Measurements from ENCODE around the gene ACOT6. TPM values are rescaled to one million over a fixed set of nuclear protein-coding genes. Genes with fewer than 3 reads are reported as not detected.

ACOT6 gene
- not detected in 2 replicates for total RNA-seq

GRCh38 chr14:73612339-73613045, at the start of gene ACOT6:
TSS of gene ACOT6 (plus strand) at chr14:73612517. CDS start at chr14:73612572, 55 bp downstream.

DNA sequence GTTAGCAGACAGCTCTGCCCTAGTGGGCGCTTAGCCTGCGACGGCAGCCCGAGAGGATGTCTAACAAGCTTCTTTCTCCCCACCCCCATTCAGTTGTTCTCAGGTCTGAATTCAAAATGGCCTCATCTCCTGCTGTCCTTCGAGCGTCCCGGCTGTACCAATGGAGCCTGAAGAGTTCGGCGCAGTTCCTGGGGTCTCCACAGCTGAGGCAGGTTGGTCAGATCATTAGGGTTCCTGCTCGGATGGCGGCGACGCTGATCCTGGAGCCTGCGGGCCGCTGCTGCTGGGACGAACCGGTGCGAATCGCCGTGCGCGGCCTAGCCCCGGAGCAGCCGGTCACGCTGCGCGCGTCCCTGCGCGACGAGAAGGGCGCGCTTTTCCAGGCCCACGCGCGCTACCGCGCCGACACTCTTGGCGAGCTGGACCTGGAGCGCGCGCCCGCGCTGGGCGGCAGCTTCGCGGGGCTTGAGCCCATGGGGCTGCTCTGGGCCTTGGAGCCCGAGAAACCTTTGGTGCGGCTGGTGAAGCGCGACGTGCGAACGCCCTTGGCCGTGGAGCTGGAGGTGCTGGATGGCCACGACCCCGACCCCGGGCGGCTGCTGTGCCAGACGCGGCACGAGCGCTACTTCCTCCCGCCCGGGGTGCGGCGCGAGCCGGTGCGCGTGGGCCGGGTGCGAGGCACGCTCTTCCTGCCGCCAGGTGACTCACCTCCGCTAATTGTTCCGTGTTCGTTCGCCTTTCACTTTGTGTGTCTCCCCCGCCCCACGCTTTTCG, 42.9 kb upstream of the ACOT6 start, which contains the start of gene ACOT2:
Gene ACOT2, plus strand, starts transcription at position 29 of the 774 bp plus-strand sequence. Its CDS starts 28 bp downstream, at position 57.

DNA sequence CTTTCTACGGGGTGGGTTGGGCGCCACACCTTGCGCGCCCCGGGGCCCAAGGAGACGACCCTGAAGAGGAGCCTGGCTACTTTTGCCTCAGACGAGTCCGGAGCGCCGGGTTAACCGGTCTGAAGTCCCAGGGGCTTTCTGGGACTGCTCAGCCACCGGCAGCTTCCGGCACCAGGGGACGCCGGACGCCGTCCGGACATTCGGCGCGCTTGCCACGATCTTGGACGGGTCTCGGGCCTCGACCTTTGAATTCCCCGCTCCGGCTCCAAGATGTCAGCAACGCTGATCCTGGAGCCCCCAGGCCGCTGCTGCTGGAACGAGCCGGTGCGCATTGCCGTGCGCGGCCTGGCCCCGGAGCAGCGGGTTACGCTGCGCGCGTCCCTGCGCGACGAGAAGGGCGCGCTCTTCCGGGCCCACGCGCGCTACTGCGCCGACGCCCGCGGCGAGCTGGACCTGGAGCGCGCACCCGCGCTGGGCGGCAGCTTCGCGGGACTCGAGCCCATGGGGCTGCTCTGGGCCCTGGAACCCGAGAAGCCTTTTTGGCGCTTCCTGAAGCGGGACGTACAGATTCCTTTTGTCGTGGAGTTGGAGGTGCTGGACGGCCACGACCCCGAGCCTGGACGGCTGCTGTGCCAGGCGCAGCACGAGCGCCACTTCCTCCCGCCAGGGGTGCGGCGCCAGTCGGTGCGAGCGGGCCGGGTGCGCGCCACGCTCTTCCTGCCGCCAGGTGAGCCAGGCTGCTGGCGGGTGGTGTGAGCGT, 20.4 kb upstream of the ACOT6 start, which contains the start of gene ACOT4:
Gene ACOT4, plus strand, starts transcription at position 184 of the 760 bp plus-strand sequence. Its CDS starts 87 bp downstream, at position 271.

DNA sequence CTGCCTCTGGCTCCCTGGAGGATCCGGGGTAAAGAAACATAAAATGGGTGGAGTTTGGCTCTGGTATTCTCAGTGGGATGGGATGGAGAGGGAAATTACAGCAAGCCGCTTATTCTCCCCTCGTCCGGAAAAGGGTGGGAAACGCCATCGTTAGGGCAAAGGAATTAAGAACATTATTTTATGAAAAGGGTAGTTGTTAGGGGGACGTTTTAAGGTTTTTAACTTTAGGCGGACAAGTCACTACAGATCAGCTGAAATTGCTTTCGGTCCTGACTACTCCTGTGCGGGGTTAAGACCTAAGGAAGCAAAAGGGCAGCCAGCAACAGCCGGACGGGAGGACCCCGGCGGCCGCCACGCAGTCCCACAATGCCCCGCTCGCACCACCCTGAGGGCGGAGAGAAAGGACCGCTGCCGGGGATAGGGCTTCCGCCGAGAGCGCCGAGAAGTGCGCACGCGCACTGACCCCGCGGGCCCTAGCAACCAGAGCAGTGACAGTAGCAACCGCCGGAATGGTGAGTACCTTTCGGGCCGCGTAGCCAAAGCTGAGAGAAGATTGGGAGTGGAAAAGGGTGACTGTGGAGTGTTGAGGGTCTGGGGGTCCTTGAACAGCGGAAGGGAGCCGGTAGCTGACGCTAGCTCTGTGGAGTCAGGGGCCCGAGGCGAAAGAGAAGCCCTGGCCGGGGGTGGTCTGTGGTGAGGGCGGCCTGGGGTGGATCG, 32.4 kb downstream of the ACOT6 start, which contains the start of gene DNAL1:
Gene DNAL1, plus strand, starts transcription at position 456 of the 717 bp plus-strand sequence. Its CDS starts 54 bp downstream, at position 510.

Small RNAs within 50 kb of the gene (small RNA-seq; reads per million reads assigned to genes)
- not detected for gene RNU6-240P

Other genes starting within 250 kb of the ACOT6 start
- 44.4 and 48.1 TPM in 2 replicates for gene NUMB, start 154.0 kb upstream of the ACOT6 start, total RNA-seq
- 13.2 and 15.5 TPM in 2 replicates for gene RIOX1, start 121.6 kb upstream of the ACOT6 start, total RNA-seq
- gene ACOT1, start 75.4 kb upstream of the ACOT6 start, total RNA-seq = 1.1 and 15.8 TPM in 2 replicates
- 0.13 and 0.22 TPM in 2 replicates for gene HEATR4, start 53.6 kb upstream of the ACOT6 start, total RNA-seq
- 25.1 and 35.8 TPM in 2 replicates for gene ACOT2, start 43.3 kb upstream of the ACOT6 start, total RNA-seq
- gene ACOT4, start 20.6 kb upstream of the ACOT6 start, total RNA-seq = 2.2 TPM in 2 replicates
- gene DNAL1, start 32.5 kb downstream of the ACOT6 start, total RNA-seq = 11.5 and 19.6 TPM in 2 replicates
- 35.3 and 35.5 TPM in 2 replicates for gene PNMA1, start 101.9 kb downstream of the ACOT6 start, total RNA-seq
- 8.9 and 10.8 TPM in 2 replicates for gene PTGR2, start 239.3 kb downstream of the ACOT6 start, total RNA-seq